ENCODE results near the gene AQP6. TPM values are rescaled to one million over a fixed set of nuclear protein-coding genes. Genes with fewer than 3 reads are reported as not detected.
A peak's percentile ranks its signal among the peaks of the same experiment; 100 is the strongest.

Gene AQP6
- total and polyA plus RNA-seq, 9 donors: under 0.01 to 0.08 (median 0.04) TPM; not detected in 6

DNA sequence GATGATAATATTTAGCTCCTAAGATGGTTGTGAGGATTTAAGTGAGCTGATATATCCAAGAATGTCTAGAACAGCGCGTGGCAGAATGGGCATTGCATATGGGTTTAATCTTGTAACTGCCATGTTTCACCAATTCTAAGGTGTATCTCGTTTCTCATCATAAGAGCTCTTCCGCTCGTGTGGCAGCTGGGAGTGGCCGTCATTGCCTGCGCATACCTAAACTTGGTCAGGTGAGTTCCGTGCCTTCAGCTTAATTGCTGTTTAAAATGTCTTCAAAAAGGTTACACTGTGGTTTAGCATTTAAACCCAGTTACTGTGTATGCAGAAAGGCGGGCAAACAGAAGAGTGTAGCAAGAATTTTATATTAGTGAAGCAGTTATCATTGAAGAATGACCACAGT lies 26.7 kb upstream of the AQP6 start:
- no peak for DNase-seq
- Histone ChIP-seq H3K4me1 (ENCODE audit: insufficient read depth) (peaks cover 3% of the 10 kb centered on the region), H3K4me3 (no peak overlapping the region), H3K9me3 (no peaks in the 10 kb centered on the region), H3K27me3 (no peaks in the 10 kb centered on the region), H3K27ac (no peak overlapping the region), H3K36me3 (no peaks in the 10 kb centered on the region)
- intact Hi-C loops (cut with DNase I): loop anchor here in 1 of 4 donors (5.0 kb wide), 1 partner anchor 79 kb away; no protein-coding TSS in a partner anchor
- TF ChIP-seq EP300 (IDR thresholded peaks at IDR 0.05): no peak
- TF ChIP-seq, protein P1, sequence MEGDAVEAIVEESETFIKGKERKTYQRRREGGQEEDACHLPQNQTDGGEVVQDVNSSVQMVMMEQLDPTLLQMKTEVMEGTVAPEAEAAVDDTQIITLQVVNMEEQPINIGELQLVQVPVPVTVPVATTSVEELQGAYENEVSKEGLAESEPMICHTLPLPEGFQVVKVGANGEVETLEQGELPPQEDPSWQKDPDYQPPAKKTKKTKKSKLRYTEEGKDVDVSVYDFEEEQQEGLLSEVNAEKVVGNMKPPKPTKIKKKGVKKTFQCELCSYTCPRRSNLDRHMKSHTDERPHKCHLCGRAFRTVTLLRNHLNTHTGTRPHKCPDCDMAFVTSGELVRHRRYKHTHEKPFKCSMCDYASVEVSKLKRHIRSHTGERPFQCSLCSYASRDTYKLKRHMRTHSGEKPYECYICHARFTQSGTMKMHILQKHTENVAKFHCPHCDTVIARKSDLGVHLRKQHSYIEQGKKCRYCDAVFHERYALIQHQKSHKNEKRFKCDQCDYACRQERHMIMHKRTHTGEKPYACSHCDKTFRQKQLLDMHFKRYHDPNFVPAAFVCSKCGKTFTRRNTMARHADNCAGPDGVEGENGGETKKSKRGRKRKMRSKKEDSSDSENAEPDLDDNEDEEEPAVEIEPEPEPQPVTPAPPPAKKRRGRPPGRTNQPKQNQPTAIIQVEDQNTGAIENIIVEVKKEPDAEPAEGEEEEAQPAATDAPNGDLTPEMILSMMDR (IDR thresholded peaks at IDR 0.05): no peak
- no peak for TF ChIP-seq POLR2A (IDR thresholded peaks at IDR 0.05)
- 89 to 95% (median 91%) methylated on average over 9 of the region's 9 CpGs for WGBS, 3 donors

DNA sequence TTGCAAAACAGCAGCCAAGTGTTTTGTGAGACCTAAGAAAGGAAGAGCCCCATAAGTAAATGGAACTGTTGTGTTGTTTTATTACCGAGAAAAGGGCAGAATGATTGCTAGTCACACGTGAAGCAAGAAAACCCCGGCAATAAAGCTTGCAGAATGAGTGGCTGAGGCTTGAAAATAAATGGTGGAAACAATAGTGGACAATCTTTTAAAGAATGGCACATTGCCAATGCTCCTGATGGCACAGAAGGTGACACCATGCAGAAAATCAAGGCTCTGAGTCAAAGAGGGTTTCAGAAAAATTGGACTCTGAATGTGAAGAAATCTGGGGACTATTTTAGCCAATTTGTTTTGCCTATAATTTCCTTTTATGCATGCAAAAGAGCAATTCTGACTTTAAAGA lies 26.2 kb upstream of the AQP6 start:
- no peak for DNase-seq
- H3K27ac ChIP-seq: no peak overlapping the region

DNA sequence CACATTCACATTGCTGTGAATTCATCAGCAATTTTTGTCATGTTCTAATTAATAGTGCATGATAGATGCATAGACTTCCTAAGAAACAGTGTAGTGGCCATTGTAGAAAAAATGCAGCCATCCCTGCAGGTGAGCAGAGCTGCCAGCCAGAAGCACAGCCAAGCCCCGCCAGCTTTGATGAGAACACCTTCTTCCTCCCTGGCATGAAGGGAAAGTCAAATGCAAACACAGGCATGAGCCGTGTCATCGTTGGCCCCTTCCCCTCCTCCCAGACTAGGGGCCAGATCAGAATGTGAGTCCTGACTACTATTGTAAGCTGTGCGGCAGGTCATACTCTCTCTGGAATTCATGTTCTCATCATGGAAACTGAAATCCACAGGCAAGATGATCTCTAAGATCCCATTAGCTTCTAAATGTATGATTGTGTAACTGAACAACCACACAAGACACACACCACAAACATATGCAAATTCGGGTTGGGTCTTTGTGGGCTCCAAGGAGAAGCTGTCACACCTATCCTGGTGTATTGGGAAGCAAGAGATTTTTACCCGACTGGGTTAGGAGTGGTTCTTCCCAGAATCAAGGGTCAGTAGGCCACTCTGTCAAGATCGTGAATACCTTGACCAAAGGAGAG lies 25.0 kb upstream of the AQP6 start:
- Histone ChIP-seq H3K4me3 (no peak overlapping the region), H3K4me1 (ENCODE audit: insufficient read depth) (peaks cover 3% of the 10 kb centered on the region), H3K36me3 (no peaks in the 10 kb centered on the region), H3K27ac (no peak overlapping the region), H3K27me3 (no peaks in the 10 kb centered on the region), H3K9me3 (no peaks in the 10 kb centered on the region)
- intact Hi-C loops (cut with DNase I): loop anchor here in 1 of 4 donors (5.0 kb wide), 1 partner anchor 80 kb away; no protein-coding TSS in a partner anchor
- 82 to 88% (median 83%) methylated on average over 7 of the region's 7 CpGs for WGBS, 3 donors
- peak in 1 of 5 donors; percentile 4 for DNase-seq
- TF ChIP-seq EP300 (IDR thresholded peaks at IDR 0.05): no peak
- TF ChIP-seq, protein P1 (IDR thresholded peaks at IDR 0.05): no peak
- no peak for TF ChIP-seq POLR2A (IDR thresholded peaks at IDR 0.05)

More for the DNA sequence above, 26.2 kb upstream of the AQP6 start:
- no peaks in the 10 kb centered on the region for H3K36me3 ChIP-seq
- no peak for TF ChIP-seq EP300 (IDR thresholded peaks at IDR 0.05)
- TF ChIP-seq, protein P1 (IDR thresholded peaks at IDR 0.05): no peak
- no peak for TF ChIP-seq POLR2A (IDR thresholded peaks at IDR 0.05)
- H3K27me3 ChIP-seq: no peaks in the 10 kb centered on the region
- intact Hi-C loops (cut with DNase I): loop anchor here in 1 of 4 donors (5.0 kb wide), 1 partner anchor 79 kb away; no protein-coding TSS in a partner anchor
- peaks cover 3% of the 10 kb centered on the region for H3K4me1 ChIP-seq (ENCODE audit: insufficient read depth)
- H3K4me3 ChIP-seq: no peak overlapping the region
- H3K9me3 ChIP-seq: no peaks in the 10 kb centered on the region
- 84 to 85% (median 84%) methylated on average over 3 of the region's 3 CpGs for WGBS, 3 donors

DNA sequence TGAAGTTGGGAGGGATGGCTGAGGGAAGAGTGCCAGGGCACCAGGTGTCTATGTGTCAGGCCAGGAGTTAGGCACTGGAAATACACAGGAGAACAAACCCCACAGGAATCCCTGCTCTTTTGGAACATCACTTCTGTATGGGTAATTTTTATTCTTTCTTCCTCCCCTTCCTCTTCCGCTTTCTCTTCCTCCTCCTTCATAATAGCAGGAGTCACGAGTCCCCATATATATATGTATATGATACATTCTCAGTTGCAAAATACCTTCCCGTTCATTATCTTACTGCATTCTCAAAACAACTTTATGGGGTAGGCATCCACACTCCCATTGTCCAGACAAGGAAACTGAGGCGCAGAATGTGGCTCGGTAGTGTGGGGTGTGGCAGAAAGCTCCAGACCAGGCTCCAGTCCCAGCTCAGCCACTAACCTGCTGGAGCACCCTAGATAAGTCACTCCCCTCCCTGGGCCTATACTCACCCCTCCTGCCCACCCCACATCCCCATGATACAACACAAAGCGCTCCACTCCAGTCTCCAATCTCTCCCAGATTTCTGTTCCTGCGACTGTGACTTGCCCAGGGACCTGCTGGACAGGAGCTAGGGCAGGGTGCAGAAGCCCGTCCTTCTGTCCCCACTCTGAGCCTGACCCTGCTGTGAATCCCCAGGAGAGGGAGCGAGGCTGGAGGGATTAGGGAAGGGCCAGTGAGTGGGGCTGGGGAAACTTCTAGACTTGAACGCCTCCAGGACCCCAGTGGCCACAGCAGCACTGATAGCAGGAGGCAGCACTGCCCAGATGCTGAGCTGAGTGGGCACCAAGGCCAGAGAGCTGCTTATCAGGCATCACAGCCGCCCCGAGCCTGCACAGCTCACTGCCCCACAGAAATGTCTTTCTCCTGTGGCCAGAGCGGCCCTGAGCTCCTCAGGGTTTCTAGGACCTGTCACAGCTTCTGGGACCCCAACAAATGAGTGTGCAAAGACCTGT lies 23.6 kb upstream of the AQP6 start:
- intact Hi-C loops (cut with DNase I): loop anchor here in 1 of 4 donors (5.0 kb wide), 1 partner anchor 82 kb away; no protein-coding TSS in a partner anchor
- TF ChIP-seq POLR2A (IDR thresholded peaks at IDR 0.05): no peak
- no peak for TF ChIP-seq EP300 (IDR thresholded peaks at IDR 0.05)
- TF ChIP-seq, protein P1 (IDR thresholded peaks at IDR 0.05): no peak
- Histone ChIP-seq H3K4me1 (ENCODE audit: insufficient read depth) (peaks cover 3% of the 10 kb centered on the region), H3K36me3 (no peaks in the 10 kb centered on the region), H3K27ac (no peak overlapping the region), H3K27me3 (no peaks in the 10 kb centered on the region), H3K4me3 (no peak overlapping the region), H3K9me3 (no peaks in the 10 kb centered on the region)
- peak in 1 of 5 donors; percentile 21 for DNase-seq
- WGBS, 3 donors: 84 to 93% (median 86%) methylated on average over 10 to 13 of the region's 13 CpGs
